Activated CD8-positive, alpha-beta T cell treated with anti-CD3 and anti-CD28 coated beads for 36 hours (primary cell): ENCODE measurements around the gene IFNGR1. TPM values are rescaled to one million over a fixed set of nuclear protein-coding genes. Genes with fewer than 3 reads are reported as not detected.

Source experiments
- ATAC-seq: fragments of 200-7000 bp; cut with Tn5 transposase; one replicate; pipeline ENCODE4 v1.10.0; 2021; ENCODE audit warnings: mild to moderate bottlenecking, moderate library complexity
- CTCF ChIA-PET: fragments of 350-600 bp; sonication (Branson Sonifier 250); formaldehyde crosslinking; loops from one replicate; lab custom pipeline; 2021; ENCODE audit warnings: antibody characterized with exemption; lab: Charles Lee
- POLR2A ChIA-PET: fragments of 350-600 bp; sonication (Branson Sonifier 250); formaldehyde crosslinking; loops from one replicate; lab custom pipeline; 2021; ENCODE audit warnings: antibody characterized with exemption; lab: Charles Lee
- DNase-seq: peaks from one replicate; pipeline ENCODE4 v3.0.0-alpha.2; 2020
- H3K27ac Mint-ChIP-seq: one replicate; pipeline ENCODE4 v1.8.0; 2021; ENCODE audit warnings: mild to moderate bottlenecking, mixed read lengths
- H3K27me3 Mint-ChIP-seq: one replicate; pipeline ENCODE4 v1.8.0; 2021; ENCODE audit warnings: mixed read lengths
- H3K36me3 Mint-ChIP-seq: one replicate; pipeline ENCODE4 v1.8.0; 2021; ENCODE audit warnings: low read depth, mixed read lengths
- H3K4me1 Mint-ChIP-seq: one replicate; pipeline ENCODE4 v1.8.0; 2021; ENCODE audit warnings: low read depth, mixed read lengths
- H3K4me3 Mint-ChIP-seq: one replicate; pipeline ENCODE4 v1.8.0; 2021; ENCODE audit warnings: mild to moderate bottlenecking, moderate library complexity, mixed read lengths
- H3K9me3 Mint-ChIP-seq: one replicate; pipeline ENCODE4 v1.8.0; 2021; ENCODE audit warnings: mixed read lengths
- CTCF ChIP-seq: fragments of 200-600 bp; IDR thresholded peaks from one replicate; pipeline ENCODE4 v1.8.0; 2022; ENCODE audit warnings: antibody characterized with exemption, mild to moderate bottlenecking
- intact Hi-C: fragments of 100-400 bp; cut with micrococcal nuclease; formaldehyde crosslinking; loops from one replicate; pipeline ENCODE4 v1.10.0; 2022
- total RNA-seq, 2 experiments: library from RNA; stranded (reverse); gene quantifications; one replicate each; pipeline ENCODE4 v1.2.3, GENCODE V29; 2021

The IFNGR1 gene
- total RNA-seq = 10 to 100 TPM; 25.6 to 26.8 TPM

GRCh38 chr6:137218917-137219663, at the start of gene IFNGR1:
TSS of gene IFNGR1 (minus strand) at chr6:137219385. CDS start at chr6:137219327, 58 bp downstream.
- Mint-ChIP-seq H3K4me3 (peak within 1 kb of the TSS; percentile 90), H3K36me3 (peaks cover 5% of the 10 kb centered on the region), H3K27ac (peak within 1 kb of the TSS; percentile 96), H3K27me3 (no peaks in the 10 kb centered on the region), H3K4me1 (peaks cover 41% of the 10 kb centered on the region), H3K9me3 (no peaks in the 10 kb centered on the region)
- DNase-seq (peak; percentile 98), ATAC-seq (peak; percentile 81)
- ChIA-PET POLR2A (interaction anchor here (1.5 kb wide), 2 partner anchors 13 to 28 kb away, joined by 4 to 5 read pairs; no protein-coding TSS in a partner anchor), CTCF (interaction anchor here (1.4 kb wide), 1 partner anchor 122 kb away, joined by 3 read pairs; no protein-coding TSS in a partner anchor)
- TF ChIP-seq CTCF = no peak
- intact Hi-C loops = no loop called here

GRCh38 chr6:137268911-137269310, 49.7 kb upstream of the IFNGR1 start:
- ATAC-seq = no peak
- no peak for DNase-seq
- Mint-ChIP-seq H3K27me3 (peaks cover 11% of the 10 kb centered on the region), H3K36me3 (no peaks in the 10 kb centered on the region), H3K27ac (no peak overlapping the region), H3K9me3 (no peaks in the 10 kb centered on the region), H3K4me3 (no peak overlapping the region), H3K4me1 (peaks cover 10% of the 10 kb centered on the region)
- no peak for TF ChIP-seq CTCF
- ChIA-PET CTCF (interaction anchor here (1.4 to 1.9 kb wide), 3 partner anchors 146 to 321 kb away, joined by 3 to 10 read pairs (median 4); no protein-coding TSS in a partner anchor), POLR2A (no interaction called here)
- intact Hi-C loops = no loop called here

- no peak for TF ChIP-seq CTCF
- peaks cover 12% of the 10 kb centered on the region for H3K27me3 Mint-ChIP-seq
- H3K4me1 Mint-ChIP-seq = peaks cover 17% of the 10 kb centered on the region
- ChIA-PET CTCF (no interaction called here), POLR2A (no interaction called here)
- H3K4me3 Mint-ChIP-seq = no peak overlapping the region
- DNase-seq = no peak
- no peak overlapping the region for H3K27ac Mint-ChIP-seq
- intact Hi-C loops = no loop called here
- no peaks in the 10 kb centered on the region for H3K9me3 Mint-ChIP-seq
- no peaks in the 10 kb centered on the region for H3K36me3 Mint-ChIP-seq
- no peak for ATAC-seq
Measured at GRCh38 chr6:137266309-137266586, 47.1 kb upstream of the IFNGR1 start.

DNA sequence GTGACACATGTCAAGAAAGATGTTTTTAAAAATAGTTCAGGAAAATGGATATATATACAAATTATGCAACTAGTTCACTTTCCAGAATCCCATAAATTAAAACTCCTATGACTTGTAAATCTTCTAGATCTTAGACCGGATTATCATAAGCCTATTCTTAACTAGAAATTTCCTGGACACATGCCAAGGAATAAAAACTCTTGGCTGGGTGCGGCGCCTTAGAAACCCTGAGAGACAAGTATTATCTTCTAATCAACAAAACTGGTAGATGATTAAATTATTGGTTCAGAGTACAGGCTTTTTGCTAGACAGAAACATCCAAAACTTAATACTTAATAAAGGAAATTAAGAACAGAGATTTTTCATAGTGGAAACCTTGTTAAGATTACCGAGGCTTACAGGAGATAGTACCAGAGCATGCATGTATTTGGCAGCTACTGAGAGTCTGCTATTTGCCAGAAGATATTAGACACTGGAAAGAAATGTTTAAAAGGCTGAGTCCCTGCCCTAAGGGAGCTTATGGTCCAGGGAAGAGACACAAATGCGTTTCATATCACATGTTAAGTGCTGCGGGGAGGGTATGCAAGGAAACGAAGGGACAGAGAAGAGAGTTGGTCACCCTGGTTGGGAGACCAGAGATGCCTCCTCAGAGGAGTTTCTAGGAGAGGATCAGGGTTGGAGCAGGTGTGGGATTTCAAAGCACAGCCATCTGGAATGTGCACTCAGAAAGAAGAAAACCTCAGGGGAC, 46.5 kb upstream of the IFNGR1 start:
- H3K4me3 Mint-ChIP-seq = no peak overlapping the region
- no peaks in the 10 kb centered on the region for H3K36me3 Mint-ChIP-seq
- ATAC-seq (no peak), DNase-seq (no peak)
- ChIA-PET CTCF (no interaction called here), POLR2A (no interaction called here)
- H3K9me3 Mint-ChIP-seq = no peaks in the 10 kb centered on the region
- no peak for TF ChIP-seq CTCF
- H3K27ac Mint-ChIP-seq = no peak overlapping the region
- peaks cover 18% of the 10 kb centered on the region for H3K4me1 Mint-ChIP-seq
- intact Hi-C loops = no loop called here
- peaks cover 12% of the 10 kb centered on the region for H3K27me3 Mint-ChIP-seq
